SIG-M5 (cell line): ENCODE data around the gene RFC4.

Experiments used
- DNase-seq: peaks from one replicate; lab custom pipeline; 2025; lab: John Stamatoyannopoulos, UW

Gene RFC4

DNA sequence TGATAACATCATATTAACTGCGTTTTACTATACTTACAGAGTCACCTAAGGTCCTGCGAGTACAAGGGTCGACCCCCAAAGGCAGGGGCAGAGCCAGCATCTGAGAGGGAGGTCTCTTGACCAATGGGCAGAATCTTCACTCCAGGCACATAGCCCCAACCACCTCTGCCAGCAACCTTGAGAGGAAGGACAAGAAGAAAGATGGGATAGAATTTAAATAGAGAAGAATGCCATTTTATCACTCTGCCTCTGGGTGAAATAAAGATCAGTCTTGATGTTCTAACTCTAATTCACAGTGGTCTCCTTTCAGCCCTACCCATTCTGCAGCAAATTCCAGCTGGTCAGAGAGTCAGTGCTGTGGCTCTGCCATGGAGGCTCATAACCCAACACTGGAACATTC is 62.6 kb downstream of the RFC4 start:
- no peak for DNase-seq

DNA sequence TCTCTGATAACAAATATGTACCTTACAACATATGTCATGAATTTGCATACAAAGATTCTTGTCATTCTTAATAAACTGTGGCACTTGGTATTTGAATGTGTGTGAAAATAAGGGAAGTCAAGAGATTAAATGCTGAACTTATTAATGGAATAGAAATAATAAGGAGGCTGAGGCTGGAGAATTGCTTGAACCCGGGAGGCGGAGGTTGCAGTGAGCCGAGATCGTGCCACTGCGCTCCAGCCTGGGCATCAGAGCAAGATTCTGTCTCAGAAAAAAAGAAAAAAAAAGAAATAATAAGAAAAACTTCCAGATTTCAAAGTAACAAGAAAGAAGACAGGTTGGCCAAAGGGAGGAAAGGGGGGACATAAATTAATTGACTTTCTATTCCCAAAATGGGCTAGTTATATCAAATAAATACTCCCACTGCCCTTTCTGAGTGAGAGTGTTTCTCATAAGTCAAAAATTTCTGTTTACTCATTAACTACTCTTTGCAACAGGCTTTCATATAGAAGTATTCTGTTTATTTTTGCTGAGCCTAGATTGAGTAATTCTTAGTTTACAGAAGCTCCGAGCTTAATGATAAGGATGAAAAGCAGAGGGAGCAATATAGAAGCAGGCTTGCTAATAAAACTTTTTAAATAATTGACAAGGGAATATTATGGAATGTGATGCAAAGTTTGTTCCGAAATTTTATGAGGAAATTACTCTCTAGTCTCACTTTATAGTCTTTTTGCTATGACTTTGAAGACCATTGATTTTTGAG is 63.5 kb downstream of the RFC4 start:
- no peak for DNase-seq
